Lower lobe of right lung (tissue), 2 donors: ENCODE results near the gene C20orf204. TPM values are rescaled to one million over a fixed set of nuclear protein-coding genes. Genes with fewer than 3 reads are reported as not detected.
"Not testable (repeated sequence)": the region's sequence is repeated elsewhere in the genome, so short reads cannot be mapped to it uniquely, and the experiment has no call there.

Experiments
- ATAC-seq, 2 donors: fragments of 200-7000 bp; cut with Tn5 transposase; one replicate each; pipeline ENCODE4 v1.9.1; 2020 to 2022; ENCODE audit warnings: mild to moderate bottlenecking in 2 of 2, moderate library complexity in 2 of 2
- DNase-seq: peaks from one replicate; pipeline ENCODE4 v3.0.0-alpha.2; 2020
- H3K27ac ChIP-seq: fragments of 200-600 bp; one replicate; pipeline ENCODE4 v1.8.0; 2022
- H3K27me3 ChIP-seq: fragments of 200-600 bp; one replicate; pipeline ENCODE4 v1.8.0; 2022; ENCODE audit warnings: low read depth
- H3K36me3 ChIP-seq: fragments of 200-600 bp; one replicate; pipeline ENCODE4 v1.8.0; 2022; ENCODE audit warnings: mild to moderate bottlenecking
- H3K4me1 ChIP-seq: fragments of 200-600 bp; one replicate; pipeline ENCODE4 v1.8.0; 2022
- H3K4me3 ChIP-seq: fragments of 200-600 bp; one replicate; pipeline ENCODE4 v1.8.0; 2022; ENCODE audit warnings: mild to moderate bottlenecking
- H3K9me3 ChIP-seq: fragments of 200-600 bp; one replicate; pipeline ENCODE4 v1.8.0; 2022
- CTCF ChIP-seq: fragments of 200-600 bp; IDR thresholded peaks from one replicate; pipeline ENCODE4 v1.8.0; 2022; ENCODE audit warnings: antibody characterized with exemption, mild to moderate bottlenecking
- intact Hi-C: fragments of 100-400 bp; cut with DNase I; formaldehyde crosslinking; loops from one replicate; pipeline ENCODE4 v1.11.0; 2022
- total RNA-seq: library from RNA; stranded (reverse); fragmentation: NEBNext Ultra II Directional; extraction: Animal tissue kit (Norgen Biotek cat#: 25700); gene quantifications from one replicate; pipeline ENCODE4 v1.2.1, GENCODE V29; 2021
- donor health status: DM: no; HTN: yes; CAD: no; lungs with severe emphysema.

C20orf204 gene
- total RNA-seq, 1 donor from 2014 or later, result 1.2 TPM

GRCh38 chr20:64006490-64006889 lies 29.5 kb upstream of the C20orf204 start:
- H3K27ac ChIP-seq, result no peak overlapping the region
- intact Hi-C loops, result no loop called here

DNA sequence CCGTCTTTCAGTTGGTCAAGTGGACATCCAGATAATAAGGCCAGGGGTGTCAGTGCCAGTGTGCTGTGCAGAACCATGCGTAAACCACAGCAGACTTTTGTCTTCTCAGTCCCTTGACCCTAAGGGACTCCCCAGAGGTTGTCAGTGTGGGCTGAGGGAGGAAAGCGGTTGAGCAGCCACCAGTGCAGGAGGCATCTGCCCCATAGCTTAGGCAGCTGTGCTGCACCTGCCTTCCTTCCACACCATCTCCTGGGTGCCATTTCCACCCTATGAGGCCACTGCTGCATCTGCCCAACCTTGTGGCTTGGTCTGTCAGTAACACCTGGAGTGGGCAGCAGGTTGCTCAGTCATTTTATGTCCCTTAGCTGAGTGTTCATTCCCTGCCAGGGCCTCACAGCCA lies 29.1 kb upstream of the C20orf204 start:
- no peaks in the 10 kb centered on the region for H3K27me3 ChIP-seq
- DNase-seq (no peak), ATAC-seq (no peak)
- no peak overlapping the region for H3K27ac ChIP-seq
- intact Hi-C loops, result no loop called here
- no peak overlapping the region for H3K4me3 ChIP-seq
- H3K4me1 ChIP-seq, result peaks cover 9% of the 10 kb centered on the region
- no peaks in the 10 kb centered on the region for H3K9me3 ChIP-seq
- TF ChIP-seq CTCF, result no peak
- peaks cover 88% of the 10 kb centered on the region for H3K36me3 ChIP-seq

More at GRCh38 chr20:64006490-64006889, 29.5 kb upstream of the C20orf204 start:
- Histone ChIP-seq H3K9me3 (no peaks in the 10 kb centered on the region), H3K4me3 (no peak overlapping the region), H3K27me3 (no peaks in the 10 kb centered on the region), H3K36me3 (peaks cover 90% of the 10 kb centered on the region), H3K4me1 (peaks cover 9% of the 10 kb centered on the region)
- no peak for DNase-seq
- ATAC-seq, result no peak
- TF ChIP-seq CTCF, result no peak

- Histone ChIP-seq H3K27me3 (no peaks in the 10 kb centered on the region), H3K4me3 (no peak overlapping the region), H3K36me3 (peaks cover 81% of the 10 kb centered on the region), H3K4me1 (no peaks in the 10 kb centered on the region), H3K27ac (no peak overlapping the region), H3K9me3 (no peaks in the 10 kb centered on the region)
- ATAC-seq, result no peak
- DNase-seq, result no peak
- intact Hi-C loops, result no loop called here
- TF ChIP-seq CTCF, result no peak
These were observed 26.1 kb upstream of the C20orf204 start for GRCh38 chr20:64009811-64010387.

GRCh38 chr20:64010711-64011237 lies 25.2 kb upstream of the C20orf204 start:
- Histone ChIP-seq H3K9me3 (no peaks in the 10 kb centered on the region), H3K27ac (no peak overlapping the region), H3K27me3 (no peaks in the 10 kb centered on the region), H3K4me3 (no peak overlapping the region), H3K4me1 (no peaks in the 10 kb centered on the region), H3K36me3 (peaks cover 81% of the 10 kb centered on the region)
- DNase-seq (no peak), ATAC-seq (no peak)
- no peak for TF ChIP-seq CTCF
- intact Hi-C loops, result no loop called here

- no peak for TF ChIP-seq CTCF
- H3K27me3 ChIP-seq, result no peaks in the 10 kb centered on the region
- H3K4me3 ChIP-seq, result no peak overlapping the region
- H3K27ac ChIP-seq, result no peak overlapping the region
- no peaks in the 10 kb centered on the region for H3K4me1 ChIP-seq
- no peaks in the 10 kb centered on the region for H3K9me3 ChIP-seq
- peaks cover 81% of the 10 kb centered on the region for H3K36me3 ChIP-seq
- DNase-seq, result no peak
- no peak for ATAC-seq
- intact Hi-C loops, result no loop called here
These were observed 24.6 kb upstream of the C20orf204 start for GRCh38 chr20:64011366-64011779.

GRCh38 chr20:64012385-64013154 lies 23.4 kb upstream of the C20orf204 start:
- H3K4me3 ChIP-seq, DNase-seq, H3K4me1 ChIP-seq, intact Hi-C loops, H3K9me3 ChIP-seq, H3K27me3 ChIP-seq, ATAC-seq: not testable (repeated sequence)
- Histone ChIP-seq H3K36me3 (peaks cover 85% of the 10 kb centered on the region), H3K27ac (peak overlapping the region; percentile 24)
